NCI-H446 treated with DMSO at 0.1 percent for 48 hours (cell line): ENCODE data around the gene STON1.
"Not testable (repeated sequence)": the region's sequence is repeated elsewhere in the genome, so short reads cannot be mapped to it uniquely, and the experiment has no call there.

ENCODE experiments used
- DNase-seq: peaks from one replicate; lab custom pipeline; 2025; lab: John Stamatoyannopoulos, UW

STON1 gene

DNA sequence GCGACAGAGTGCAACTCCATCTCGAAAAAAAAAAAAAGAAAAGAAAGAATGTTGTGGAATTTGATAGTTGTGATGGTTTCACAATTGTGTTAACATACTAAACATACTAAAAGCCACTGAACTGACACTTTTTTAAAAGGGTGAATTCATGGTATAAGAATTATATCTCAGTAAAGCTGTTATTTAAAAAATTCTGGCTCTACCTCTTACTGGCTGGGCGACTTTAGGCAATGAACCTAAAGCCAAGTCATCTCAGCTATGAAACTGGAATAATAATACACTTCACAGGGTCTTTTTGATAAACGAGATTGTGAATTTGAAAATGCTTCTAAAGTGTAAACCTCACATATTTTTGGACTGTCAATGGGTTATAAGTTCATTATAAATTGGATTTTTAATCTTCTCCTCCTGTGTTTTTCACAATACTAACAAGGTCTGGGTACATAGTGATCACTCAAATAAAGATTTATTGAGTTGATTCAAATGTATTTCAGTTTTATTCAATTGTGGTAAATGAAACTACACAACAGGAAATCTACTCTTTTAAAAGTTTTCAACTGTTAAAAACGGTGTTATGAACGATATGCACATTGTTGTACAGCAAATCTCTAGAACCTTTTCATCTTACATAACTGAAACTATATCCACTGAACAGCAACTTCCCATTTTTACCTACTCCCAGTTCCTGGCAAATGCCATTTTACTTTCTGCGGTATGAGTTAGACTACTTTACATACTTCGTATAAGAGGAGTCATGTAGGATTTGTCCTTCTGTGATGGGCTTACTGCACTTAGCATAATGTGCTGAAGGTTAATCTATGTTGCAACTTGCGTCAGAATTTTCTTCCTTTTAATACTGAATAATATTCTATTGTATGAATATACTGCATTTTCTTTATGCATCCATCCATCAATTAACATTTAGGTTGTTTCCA, 44.7 kb downstream of the STON1 start:
- DNase-seq = no peak

DNA sequence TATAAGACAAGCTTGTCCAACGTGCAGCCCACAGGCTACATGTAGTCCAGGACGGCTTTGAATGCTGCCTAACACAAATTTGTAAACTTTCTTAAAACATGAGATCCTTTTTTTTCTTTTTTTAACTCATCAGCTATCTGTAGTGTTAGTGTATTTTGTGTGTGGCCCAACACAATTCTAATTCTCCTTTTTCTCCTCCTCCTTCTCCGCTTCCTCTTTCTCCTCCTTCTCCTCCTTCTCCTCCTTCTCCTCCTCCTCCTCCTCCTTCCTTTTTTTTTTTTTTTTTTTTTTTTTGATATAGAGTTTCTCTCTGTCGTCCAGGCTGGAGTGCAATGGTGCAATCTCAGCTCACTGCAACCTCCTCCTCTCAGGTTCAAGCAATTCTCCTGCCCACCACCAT, 48.4 kb downstream of the STON1 start:
- DNase-seq = no peak

DNA sequence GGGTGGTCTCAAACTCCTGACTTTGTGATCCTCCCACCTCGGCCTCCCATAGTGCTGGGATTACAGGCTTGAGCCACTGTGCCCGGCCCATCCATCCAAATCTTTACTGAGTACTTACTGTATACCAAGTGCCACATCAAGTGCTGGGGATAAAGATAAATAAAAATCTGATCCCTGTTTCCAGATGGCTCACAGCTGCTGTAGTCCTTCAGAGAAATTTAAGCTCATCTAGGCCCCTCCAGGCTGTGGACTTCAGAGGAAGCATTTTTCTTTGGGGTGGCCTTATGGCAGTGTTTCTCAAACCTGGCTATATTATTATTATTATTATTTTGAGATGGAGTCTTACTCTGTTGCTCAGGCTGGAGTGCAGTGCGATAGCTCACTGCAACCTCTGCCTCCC, 54.0 kb downstream of the STON1 start:
- DNase-seq = no peak

DNA sequence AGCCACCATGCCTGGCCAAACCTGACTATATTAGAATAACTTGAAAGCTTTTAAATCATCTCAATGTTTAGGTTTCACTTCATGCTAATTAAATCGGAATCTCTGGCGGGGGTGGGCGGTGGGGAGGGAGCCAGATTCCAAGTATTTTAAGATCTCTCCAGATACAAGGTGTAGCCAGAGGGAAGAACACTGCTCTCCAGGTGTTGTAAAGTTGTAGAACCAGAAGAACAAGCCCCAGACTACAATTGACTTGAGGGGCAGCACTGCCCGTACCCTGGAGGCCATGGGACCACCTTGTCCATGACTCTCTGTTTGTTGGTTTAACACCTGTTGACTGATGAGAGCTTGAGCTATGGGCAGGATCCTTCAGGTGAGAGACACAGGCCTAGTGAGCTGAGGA, 54.6 kb downstream of the STON1 start:
- DNase-seq = no peak

DNA sequence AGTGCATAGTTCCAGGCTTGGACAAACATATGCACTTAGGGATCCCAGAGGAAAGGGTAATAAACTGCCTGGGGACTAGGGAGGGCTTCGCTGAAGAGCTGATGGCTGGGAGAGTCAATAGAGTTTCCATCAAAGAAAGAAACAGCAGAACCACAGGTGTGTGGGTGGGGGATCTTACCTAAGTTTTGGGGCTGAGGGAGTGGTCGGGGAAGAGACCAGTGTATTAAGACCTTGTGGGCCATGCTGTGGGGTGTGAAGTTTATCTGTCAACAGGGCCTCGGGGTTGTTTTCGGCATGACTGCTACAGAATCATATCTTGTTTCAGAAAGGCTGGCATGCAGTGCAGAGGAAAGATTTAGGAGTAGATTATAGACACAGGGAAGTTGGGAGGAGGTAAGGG, 56.5 kb downstream of the STON1 start:
- no peak for DNase-seq

DNA sequence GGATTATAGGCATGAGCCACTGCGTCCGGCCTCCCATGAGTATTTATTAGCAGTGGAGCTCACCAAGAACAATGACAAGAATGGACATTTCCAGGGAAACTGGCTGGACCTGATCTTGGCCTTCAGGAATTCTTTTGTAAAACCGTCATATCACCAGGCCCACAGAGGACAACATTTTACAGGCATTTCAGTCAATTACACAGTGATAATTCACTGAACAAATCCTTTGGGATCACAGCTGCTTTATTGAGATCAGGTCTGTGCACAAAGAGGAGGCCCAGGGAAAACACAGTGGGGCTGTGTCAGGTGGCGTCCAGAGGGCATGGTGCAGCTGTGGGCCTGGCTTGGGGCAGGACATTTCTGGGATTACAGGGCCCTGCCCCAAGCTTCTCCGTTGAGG, 57.6 kb downstream of the STON1 start:
- no peak for DNase-seq

DNA sequence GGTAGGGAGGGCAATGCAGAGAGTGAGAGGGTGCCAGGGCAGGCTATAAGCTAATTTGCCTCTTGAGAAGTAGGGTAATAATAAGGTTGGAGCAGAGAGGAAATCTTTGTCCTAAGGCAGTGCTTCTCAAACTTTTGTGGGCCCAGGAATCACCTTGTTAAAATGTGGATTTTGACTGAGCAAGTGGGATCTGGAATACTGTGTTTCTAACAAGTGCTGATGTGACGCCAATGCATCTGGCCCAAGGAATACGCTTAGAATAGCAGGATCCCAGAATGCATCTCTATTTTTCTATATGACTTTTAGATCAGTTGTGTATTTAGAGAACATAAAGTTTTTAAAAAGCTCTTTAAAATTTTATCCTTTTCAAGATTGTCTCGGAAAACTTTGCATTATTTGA, 58.0 kb downstream of the STON1 start:
- DNase-seq = no peak

DNA sequence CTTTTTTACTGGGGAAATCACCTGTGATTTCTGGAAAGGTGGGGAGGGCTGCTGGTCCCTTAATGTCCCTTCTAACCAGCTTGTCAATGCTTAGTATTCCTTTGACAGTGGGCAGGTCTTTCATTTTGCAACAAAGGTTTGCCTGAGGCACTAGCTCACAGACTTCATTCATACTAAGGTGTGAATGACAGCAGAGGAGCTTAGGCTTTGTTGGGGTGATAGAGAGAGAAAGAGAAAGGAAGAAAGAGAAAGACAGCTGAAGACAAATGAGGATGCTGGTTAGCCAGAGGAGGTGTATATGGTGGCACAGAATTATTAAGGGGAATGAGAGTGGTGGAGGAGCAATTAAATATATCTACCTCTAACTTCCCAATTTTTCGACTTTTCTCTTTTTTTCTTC, 58.8 kb downstream of the STON1 start:
- no peak for DNase-seq

DNA sequence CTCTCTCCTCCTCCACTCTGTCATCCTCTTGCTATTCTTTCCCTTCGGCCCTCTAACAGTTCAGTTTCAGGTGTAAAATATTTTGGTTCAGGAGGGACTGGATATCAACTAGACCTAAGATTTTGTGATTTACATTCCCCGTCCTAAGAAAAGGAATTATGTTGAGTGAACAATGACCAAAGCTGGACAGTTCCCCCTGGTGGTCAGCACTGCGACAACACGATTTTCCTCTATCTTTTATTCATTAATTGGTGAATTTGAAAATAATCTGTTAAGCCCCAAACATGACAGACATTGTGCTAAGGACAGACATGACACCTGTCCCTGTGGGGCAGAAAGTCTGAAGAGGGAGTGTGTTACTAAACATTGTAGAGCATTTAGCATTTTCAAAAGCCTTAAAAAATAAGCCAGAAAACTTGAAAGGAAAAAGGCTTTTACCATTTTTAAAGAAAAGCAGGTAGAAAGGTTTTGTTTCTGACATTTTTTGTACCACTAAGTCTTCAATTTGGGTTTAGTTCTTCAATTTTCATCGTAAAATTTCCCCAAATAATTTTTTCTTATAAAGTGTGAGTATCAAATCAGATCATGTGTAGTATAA, 59.3 kb downstream of the STON1 start:
- DNase-seq = peak; percentile 9

DNA sequence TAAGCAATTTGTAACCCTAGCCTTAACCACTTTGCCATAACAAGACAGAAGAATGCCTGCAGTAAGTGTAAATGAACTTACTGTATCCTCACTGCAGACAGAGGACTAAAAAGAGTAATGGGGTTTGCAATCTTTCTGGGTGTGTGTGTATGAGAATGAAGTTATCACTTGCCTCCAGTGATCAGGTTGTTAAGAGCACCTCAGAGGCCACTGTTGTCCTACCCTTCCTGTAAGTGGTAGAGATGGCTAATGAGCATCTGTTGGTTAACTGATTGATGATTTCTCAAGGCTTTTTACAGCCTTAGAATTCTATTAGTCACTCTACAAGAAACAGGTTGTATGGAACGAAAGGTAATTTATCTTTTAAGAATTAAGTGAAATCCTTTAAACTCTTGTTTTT, 60.1 kb downstream of the STON1 start:
- DNase-seq = no peak

DNA sequence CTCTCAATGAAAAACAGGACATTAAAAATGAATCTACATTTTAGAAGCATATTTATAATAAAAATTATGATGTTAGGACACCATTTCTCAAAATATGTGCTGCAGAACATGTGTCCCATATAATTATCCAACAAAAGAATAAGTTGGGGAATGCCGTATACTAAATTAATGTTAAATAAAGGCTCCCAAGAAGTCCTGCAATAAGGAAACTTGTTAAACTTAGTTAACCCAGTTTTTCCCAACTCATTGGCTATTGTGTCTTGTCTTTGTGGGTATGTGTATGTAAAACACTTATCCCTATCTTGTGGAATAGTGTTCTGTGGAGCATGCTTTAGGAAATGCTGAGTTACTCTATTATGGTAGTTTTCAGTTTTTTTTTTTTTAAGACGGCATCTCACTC, 62.1 kb downstream of the STON1 start:
- no peak for DNase-seq

DNA sequence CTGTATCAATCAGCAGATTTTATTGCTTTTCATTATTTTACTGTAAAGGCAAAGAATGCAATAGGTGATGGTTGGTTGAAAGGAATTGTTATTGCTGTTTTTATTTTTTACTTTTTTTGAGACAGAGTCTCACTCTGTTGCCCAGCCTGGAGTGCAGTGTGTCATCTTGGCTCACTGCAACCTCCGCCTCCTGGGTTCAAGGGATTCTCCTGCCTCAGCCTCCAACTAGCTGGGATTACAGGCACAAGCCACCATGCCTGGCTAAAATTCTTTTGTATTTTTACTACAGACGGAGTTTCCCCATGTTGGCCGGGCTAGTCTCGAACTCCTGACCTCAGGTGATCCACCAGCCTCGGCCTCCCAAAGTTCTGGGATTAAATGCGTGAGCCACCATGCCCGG, 66.8 kb downstream of the STON1 start:
- DNase-seq = not testable (repeated sequence)

DNA sequence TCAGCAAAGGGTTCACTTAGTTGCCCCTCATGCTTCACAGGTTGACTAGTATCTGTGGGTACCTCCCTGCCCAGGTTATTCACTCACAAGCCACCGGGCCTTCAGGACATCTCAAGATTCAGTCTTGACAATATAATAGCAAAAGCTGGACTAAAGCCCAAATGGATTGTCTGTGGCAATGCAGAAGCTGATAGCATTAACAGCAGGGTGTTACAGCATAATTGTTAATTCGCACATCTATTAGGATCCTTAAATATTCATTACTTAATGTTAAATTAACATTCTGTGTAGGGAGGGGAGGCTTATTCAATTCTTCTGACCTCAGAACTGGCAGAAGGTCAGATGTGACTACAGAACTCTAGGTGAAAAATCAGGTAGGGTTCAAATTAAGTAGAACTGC, 67.5 kb downstream of the STON1 start:
- no peak for DNase-seq

DNA sequence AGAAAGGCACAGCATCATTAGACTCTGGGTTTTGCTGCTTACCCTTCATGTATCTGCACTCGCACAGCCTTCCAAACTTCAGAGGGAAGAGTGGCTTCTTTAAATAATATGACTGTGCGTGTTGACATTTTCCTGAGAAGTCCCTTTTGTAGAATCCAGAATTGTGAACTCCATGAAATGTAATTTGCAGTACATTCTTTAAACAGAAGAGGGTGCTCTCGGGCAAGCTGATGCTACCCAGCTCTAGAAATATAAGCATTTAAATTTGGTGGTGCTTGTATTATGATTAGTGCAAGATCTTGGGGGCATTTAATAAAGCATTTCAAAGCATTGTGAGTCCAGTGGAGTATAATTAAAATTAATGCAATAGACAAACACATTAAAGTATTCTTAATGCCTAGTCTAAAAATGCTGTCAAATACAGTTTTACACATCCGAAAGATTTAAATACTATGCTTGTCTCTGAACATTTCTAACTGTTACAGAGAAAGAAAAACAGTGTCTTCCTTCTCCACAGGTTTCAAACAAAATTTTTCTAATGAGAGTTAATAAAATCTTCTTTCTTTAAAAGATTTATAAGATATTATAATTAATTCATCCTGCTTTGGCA, 70.4 kb downstream of the STON1 start:
- peak; percentile 8 for DNase-seq

DNA sequence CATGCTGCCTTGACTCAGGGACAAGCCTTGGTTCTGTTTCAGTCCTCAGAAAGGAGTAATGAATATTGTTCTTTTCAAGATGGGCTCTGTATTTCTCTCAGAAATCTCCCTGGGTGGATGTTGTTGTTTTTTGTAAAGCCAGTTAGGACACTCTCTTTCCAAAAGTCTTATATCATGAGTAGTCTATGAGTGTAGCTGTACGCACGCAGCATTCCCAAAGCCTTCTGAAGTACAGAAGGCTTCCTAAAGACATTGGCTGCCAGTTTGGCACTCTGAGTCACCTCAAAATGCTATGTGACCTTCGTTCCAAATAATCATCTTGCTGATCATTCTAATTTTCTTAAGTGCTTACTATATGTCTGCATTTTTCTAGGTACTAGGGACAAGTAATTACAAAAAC, 71.0 kb downstream of the STON1 start:
- DNase-seq = no peak

DNA sequence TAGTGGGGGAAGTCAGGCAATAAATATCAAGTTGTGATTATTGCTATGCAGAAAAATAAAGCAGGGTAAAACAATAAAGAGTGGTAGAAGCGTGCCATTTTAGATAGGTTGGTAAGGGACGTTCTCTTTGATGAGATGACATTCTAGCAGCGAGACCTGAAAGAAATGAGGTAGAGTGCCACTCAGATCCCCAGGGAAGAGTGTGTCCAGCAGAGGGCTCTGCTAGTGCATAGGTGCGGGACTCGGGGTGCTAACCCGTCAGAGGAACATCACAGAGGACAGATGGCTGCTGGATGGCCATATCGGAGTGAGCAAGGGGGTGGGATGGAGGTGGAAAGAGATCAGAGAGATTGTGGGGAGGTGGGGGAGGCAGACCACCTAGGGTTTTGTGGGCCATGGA, 71.4 kb downstream of the STON1 start:
- no peak for DNase-seq

DNA sequence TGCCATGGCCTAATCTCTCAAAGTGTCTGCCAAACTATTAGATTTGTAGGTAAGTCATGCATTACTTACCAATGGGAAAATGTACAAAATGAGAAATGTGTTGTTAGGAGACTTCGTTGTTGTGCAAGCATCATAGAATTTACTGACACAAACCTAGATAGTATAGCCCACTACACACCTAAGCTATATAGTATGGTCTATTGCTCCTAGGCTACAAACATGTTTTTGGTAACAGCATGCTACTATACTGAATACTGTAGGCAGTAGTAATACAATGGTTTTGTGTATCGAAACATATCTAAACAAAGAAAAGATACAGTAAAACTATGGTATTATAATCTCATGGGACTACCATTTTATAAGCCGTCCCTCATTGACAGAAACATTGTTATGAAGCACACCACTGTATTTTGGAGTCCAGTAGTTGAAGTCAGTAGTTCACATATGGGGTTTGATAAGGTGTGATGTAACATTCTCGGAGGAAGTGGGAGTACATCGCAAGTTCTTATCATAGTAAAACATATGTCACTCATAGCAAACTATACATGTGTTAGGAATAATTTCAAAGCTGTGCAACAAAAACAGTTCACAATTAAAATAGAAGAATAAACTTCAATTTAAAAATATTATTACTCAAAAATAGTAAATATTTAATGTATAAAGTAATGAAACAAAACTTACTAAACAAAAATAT, 75.7 kb downstream of the STON1 start:
- no peak for DNase-seq

DNA sequence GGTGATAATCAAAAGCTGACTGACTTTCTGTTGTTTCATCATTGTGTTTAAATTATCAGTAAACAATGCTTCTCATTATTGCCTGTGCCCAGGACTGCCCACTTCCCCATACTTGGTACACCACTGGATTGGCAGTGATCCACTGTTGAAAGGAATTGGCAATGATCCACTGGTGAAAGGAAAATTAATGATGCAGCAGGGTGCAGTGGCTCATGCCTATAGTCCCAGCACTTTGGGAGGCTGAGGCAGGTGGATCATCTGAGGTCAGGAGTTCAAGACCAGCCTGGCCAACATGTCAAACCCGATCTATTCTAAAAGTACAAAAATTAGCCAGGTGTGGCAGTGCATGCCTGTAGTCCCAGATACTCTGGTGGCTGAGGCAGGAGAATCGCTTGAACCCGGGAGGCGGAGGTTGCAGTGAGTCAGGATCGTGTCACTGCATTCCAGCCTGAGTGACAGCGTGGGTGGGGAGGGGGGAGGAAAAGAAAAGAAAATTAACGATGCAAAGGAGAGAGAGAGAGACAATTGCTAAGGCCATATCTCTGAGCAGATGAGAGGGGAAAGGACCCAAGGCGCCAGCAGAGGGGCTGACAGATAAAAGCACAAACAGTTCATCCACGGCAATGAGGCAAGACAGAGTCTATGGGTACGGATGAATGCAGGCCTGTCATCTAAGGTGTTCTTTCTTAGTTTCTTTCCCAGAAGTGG, 77.5 kb downstream of the STON1 start:
- DNase-seq = no peak

DNA sequence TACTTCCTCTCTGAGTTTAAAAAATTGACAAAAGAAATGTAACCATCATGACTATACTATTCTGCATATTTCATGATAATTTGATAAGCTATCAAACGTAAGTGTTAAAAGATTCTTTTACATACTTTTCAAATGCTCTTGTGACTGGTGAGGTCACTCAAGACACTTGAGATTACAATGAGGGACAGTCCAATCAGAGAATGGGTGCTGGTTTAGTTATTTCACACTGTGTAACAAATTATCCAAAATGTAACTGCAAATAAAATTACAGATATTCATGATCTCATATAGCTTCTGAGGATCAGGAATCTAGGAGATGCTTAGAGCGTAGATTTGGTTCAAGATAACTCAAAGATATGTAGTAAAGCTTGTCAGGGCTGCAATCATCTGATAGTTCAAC, 83.3 kb downstream of the STON1 start:
- no peak for DNase-seq

DNA sequence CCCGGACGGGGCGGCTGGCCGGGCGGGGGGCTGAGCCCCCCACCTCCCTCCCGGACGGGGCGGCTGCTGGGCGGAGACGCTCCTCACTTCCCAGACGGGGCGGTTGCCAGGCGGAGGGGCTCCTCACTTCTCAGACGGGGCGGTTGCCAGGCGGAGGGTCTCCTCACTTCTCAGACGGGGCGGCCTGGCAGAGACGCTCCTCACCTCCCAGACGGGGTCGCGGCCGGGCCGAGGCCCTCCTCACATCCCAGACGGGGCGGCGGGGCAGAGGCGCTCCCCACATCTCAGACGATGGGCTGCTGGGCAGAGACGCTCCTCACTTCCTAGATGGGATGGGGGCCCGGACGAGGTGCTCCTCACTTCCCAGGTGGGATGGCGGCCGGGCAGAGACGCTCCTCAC, 84.6 kb downstream of the STON1 start:
- DNase-seq = not testable (repeated sequence)

DNA sequence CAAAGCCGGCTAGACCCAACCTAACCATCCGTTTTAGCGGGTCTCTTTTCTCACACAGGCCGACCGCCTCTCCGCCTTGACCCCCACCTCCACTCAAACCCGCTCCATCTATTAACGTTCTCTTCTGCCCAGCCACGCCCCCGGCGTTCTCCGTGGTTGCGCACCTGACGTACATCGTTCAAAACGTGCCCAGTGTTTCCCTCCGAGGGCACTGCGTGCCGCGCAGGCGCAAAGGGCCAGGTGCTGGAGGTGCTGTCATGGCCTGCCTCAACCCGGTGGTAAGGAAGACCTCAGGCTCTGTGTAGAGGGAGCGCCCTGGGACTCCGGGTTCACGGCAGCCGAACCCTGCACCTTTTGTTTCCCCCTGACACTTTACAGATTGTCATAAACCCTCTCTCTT, 87.7 kb downstream of the STON1 start, which contains the start of gene GTF2A1L:
Gene GTF2A1L (plus strand): TSS at position 239 of the 400 bp plus-strand sequence. CDS start 19 bp downstream, at position 258.
- no peak for DNase-seq

DNA sequence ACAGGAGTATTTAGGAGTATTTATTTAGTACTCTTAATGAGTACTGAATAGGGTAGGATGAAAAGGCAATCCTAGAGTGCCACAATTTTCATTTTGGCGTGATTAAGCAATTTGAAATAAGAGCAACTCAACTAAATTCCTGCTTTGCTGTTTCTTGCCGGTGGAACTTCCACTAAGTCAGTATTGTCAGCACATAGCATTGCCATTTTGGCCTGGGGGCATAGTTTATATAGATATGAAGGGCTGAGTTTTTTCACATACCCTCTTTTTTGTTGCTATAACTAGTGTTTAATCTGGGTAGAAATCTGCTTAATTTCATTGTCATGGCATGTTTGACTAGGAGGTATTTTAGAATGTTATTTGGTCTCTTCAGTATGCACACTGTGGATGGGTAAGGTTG, 89.6 kb downstream of the STON1 start:
- DNase-seq = no peak
